B cell (primary cell): Measurements from ENCODE around the gene SHISA8. TPM values are rescaled to one million over a fixed set of nuclear protein-coding genes. Genes with fewer than 3 reads are reported as not detected.

Source experiments
- ATAC-seq: fragments of 200-7000 bp; cut with Tn5 transposase; one replicate; pipeline ENCODE4 v1.10.0; 2021; ENCODE audit warnings: low read depth, mild to moderate bottlenecking, moderate number of reproducible peaks, moderate library complexity
- CTCF ChIA-PET: fragments of 350-600 bp; sonication (Branson Sonifier 250); formaldehyde crosslinking; loops from one replicate; lab custom pipeline; 2021; ENCODE audit warnings: antibody characterized with exemption, inconsistent platforms; lab: Charles Lee
- POLR2A ChIA-PET: fragments of 350-600 bp; sonication (Branson Sonifier 250); formaldehyde crosslinking; loops from one replicate; lab custom pipeline; 2021; ENCODE audit warnings: antibody characterized with exemption; lab: Charles Lee
- DNase-seq: peaks from one replicate; pipeline ENCODE4 v3.0.0; 2013
- H2AFZ ChIP-seq: 2 replicates; pipeline ENCODE4 v1.6.1; 2012; ENCODE audit warnings: mild to moderate bottlenecking, low read depth, low read length; ENCODE audit not compliant: insufficient read depth, poor library complexity, severe bottlenecking
- H3K27ac ChIP-seq, 2 donors: 1 replicate in 1 of 2; 2 replicates in 1 of 2; pipeline ENCODE4 v1.5.1; 2012 to 2013; ENCODE audit warnings: low read length in 2 of 2, mild to moderate bottlenecking in 2 of 2, moderate library complexity in 1 of 2
- H3K27me3 ChIP-seq, 4 experiments: fragments of 200-600 bp in 1 of 4; sonication (generic) in 1 of 4; replicated peaks in 1 of 4; 1 replicate in 2 of 4; 2 replicates in 2 of 4; pipeline versions ENCODE4 v1.6.1 to v1.7.0; 2013 to 2016; ENCODE audit warnings: low read length in 3 of 4, mild to moderate bottlenecking in 2 of 4, mixed read lengths in 1 of 4, moderate library complexity in 1 of 4; ENCODE audit not compliant: insufficient read depth in 4 of 4, control insufficient read depth in 3 of 4; ENCODE audit errors: control extremely low read depth in 1 of 4
- H3K36me3 ChIP-seq, 2 experiments: replicated peaks in 1 of 2; 1 replicate in 1 of 2; 2 replicates in 1 of 2; pipeline versions ENCODE4 v1.6.1 to v1.7.1; 2013; ENCODE audit warnings: low read length in 1 of 2; ENCODE audit not compliant: insufficient read depth in 2 of 2, control insufficient read depth in 1 of 2; ENCODE audit errors: control extremely low read depth in 1 of 2, extremely low read depth in 1 of 2
- H3K4me1 ChIP-seq, 2 donors: fragments of 200-600 bp in 1 of 2; sonication (generic) in 1 of 2; 1 replicate in 1 of 2; 2 replicates in 1 of 2; pipeline versions ENCODE4 v1.5.1 to v1.6.1; 2013 to 2017; ENCODE audit warnings: low read length in 2 of 2; ENCODE audit not compliant: control insufficient read depth in 2 of 2, insufficient read depth in 2 of 2
- H3K4me2 ChIP-seq: replicated peaks from 2 replicates; pipeline ENCODE3; 2012; ENCODE audit warnings: mild to moderate bottlenecking, low read depth, low read length; ENCODE audit not compliant: poor library complexity, severe bottlenecking
- H3K4me3 ChIP-seq, 5 experiments: fragments of 200-600 bp in 1 of 5; sonication (generic) in 1 of 5; 1 replicate in 3 of 5; 2 replicates in 2 of 5; pipeline versions ENCODE4 v1.5.1 to v1.7.0; 2011 to 2016; ENCODE audit warnings: low read length in 4 of 5, mild to moderate bottlenecking in 4 of 5, low read depth in 2 of 5, control low read depth in 1 of 5, moderate library complexity in 1 of 5; ENCODE audit not compliant: insufficient read depth in 1 of 5; ENCODE audit errors: control extremely low read depth in 1 of 5, extremely low read depth in 1 of 5
- H3K79me2 ChIP-seq: fragments of 200-600 bp; sonication (generic); one replicate; pipeline ENCODE4 v1.6.0; 2016; ENCODE audit warnings: low read length; ENCODE audit not compliant: control insufficient read depth, insufficient read depth
- H3K9ac ChIP-seq: fragments of 200-600 bp; sonication (generic); 2 replicates; pipeline ENCODE4 v1.6.1; 2017; ENCODE audit warnings: mild to moderate bottlenecking, low read length, moderate library complexity
- H3K9me3 ChIP-seq, 3 donors: one replicate each; pipeline versions ENCODE4 v1.6.1 to v1.7.1; 2013; ENCODE audit warnings: low read length in 2 of 3; ENCODE audit not compliant: control insufficient read depth in 2 of 3, insufficient read depth in 1 of 3; ENCODE audit errors: control extremely low read depth in 1 of 3
- H4K20me1 ChIP-seq: 2 replicates; pipeline ENCODE4 v1.6.0; 2012; ENCODE audit warnings: mild to moderate bottlenecking, low read length; ENCODE audit not compliant: insufficient read depth, control insufficient read depth, poor library complexity, severe bottlenecking
- H3K27ac Mint-ChIP-seq: one replicate; pipeline ENCODE4 v1.8.0; 2021; ENCODE audit warnings: mixed read lengths
- H3K27me3 Mint-ChIP-seq: one replicate; pipeline ENCODE4 v1.8.0; 2021; ENCODE audit warnings: mixed read lengths
- H3K4me1 Mint-ChIP-seq: one replicate; pipeline ENCODE4 v1.8.0; 2021; ENCODE audit warnings: mixed read lengths
- H3K4me3 Mint-ChIP-seq: one replicate; pipeline ENCODE4 v1.8.0; 2021; ENCODE audit warnings: mixed read lengths
- H3K9me3 Mint-ChIP-seq: one replicate; pipeline ENCODE4 v1.8.0; 2022; ENCODE audit warnings: mixed read lengths; ENCODE audit not compliant: insufficient read depth
- CTCF ChIP-seq: fragments of 200-600 bp; IDR thresholded peaks from one replicate; pipeline ENCODE4 v1.8.0; 2022; ENCODE audit warnings: antibody characterized with exemption, mild to moderate bottlenecking
- EZH2 ChIP-seq: IDR thresholded peaks from 2 replicates; pipeline ENCODE4 v1.6.1; 2012; ENCODE audit warnings: borderline replicate concordance, low read depth, mild to moderate bottlenecking, moderate library complexity, low read length; ENCODE audit not compliant: insufficient read depth, poor library complexity, severe bottlenecking
- WGBS: methylation state at CpG from one replicate; pipeline ENCODE4 v1.1.5; 2013; ENCODE audit warnings: missing lambda C conversion rate; ENCODE audit not compliant: insufficient coverage; 5-methylcytosine and 5-hydroxymethylcytosine counted together
- intact Hi-C: fragments of 100-400 bp; cut with micrococcal nuclease; formaldehyde crosslinking; loops from one replicate; pipeline ENCODE4 v1.10.0; 2022
- polyA plus RNA-seq: library from polyadenylated mRNA; depleted of rRNA; stranded (reverse); fragments of >200 nt; gene quantifications from 2 replicates; pipeline ENCODE4 v1.2.3, GENCODE V29; 2012
- total RNA-seq, 2 donors: library from RNA; stranded (reverse); fragments of 120-200 nt in 1 of 2; gene quantifications; 1 replicate in 1 of 2; 2 replicates in 1 of 2; pipeline versions ENCODE4 v1.2.3 to v1.2.4, GENCODE V29; 2013 to 2022

Gene SHISA8
- total and polyA plus RNA-seq, 2 donors (not counting 1 experiment from before 2014, with no cell fraction given): 22.4 to 46.5 TPM

- 0% methylated on average over 1 of the region's 2 CpGs for WGBS
- ChIA-PET CTCF (interaction anchor here (0.7 to 8.5 kb wide), 5 partner anchors 13 to 240 kb away, joined by 3 to 499 read pairs (median 7); partner anchors contain the start of genes CCDC134 and TNFRSF13C), POLR2A (interaction anchor here (0.6 to 14.7 kb wide), 9 partner anchors 10 to 232 kb away, joined by 3 to 960 read pairs (median 4); partner anchors contain the start of genes CENPM, SHISA8, SREBF2 and TNFRSF13C)
- Histone ChIP-seq H3K27me3 (no peaks in the 10 kb centered on the region), H3K4me1 (peaks cover 88 to 98% of the 10 kb centered on the region in 2 donors), H3K9ac (peak overlapping the region; percentile 25), H3K27ac (peak overlapping the region; percentile 99), H3K4me2 (peak overlapping the region; percentile 61), H2AFZ (no peak overlapping the region), H3K36me3 (peaks cover 0 to 9% of the 10 kb centered on the region in 2 experiments), H3K9me3 (no peaks in the 10 kb centered on the region), H3K79me2 (peaks cover 40% of the 10 kb centered on the region), H4K20me1 (peaks cover 5% of the 10 kb centered on the region), H3K4me3 (peak overlapping the region in 1 of 5 experiments; percentile 4)
- intact Hi-C loops: loop anchor here (1.0 kb wide), 2 partner anchors 11 to 17 kb away; partner anchors contain the start of gene TNFRSF13C
- Mint-ChIP-seq H3K27ac (peak overlapping the region; percentile 99), H3K27me3 (no peaks in the 10 kb centered on the region), H3K4me1 (peaks cover 89% of the 10 kb centered on the region), H3K9me3 (no peaks in the 10 kb centered on the region), H3K4me3 (peak overlapping the region; percentile 83)
- DNase-seq (peak; percentile 64), ATAC-seq (no peak)
- TF ChIP-seq EZH2 (no peak), CTCF (no peak)
Measured at GRCh38 chr22:41936894-41937169, 22.0 kb upstream of the SHISA8 start.

GRCh38 chr22:41935509-41935908 lies 20.6 kb upstream of the SHISA8 start:
- H3K27me3 Mint-ChIP-seq: no peaks in the 10 kb centered on the region
- peak overlapping the region; percentile 99 for H3K27ac ChIP-seq
- H3K36me3 ChIP-seq: peaks cover 0 to 9% of the 10 kb centered on the region in 2 experiments
- H3K27ac Mint-ChIP-seq: peak overlapping the region; percentile 99
- ChIA-PET POLR2A (interaction anchor here (0.7 to 14.7 kb wide), 10 partner anchors 11 to 489 kb away, joined by 3 to 960 read pairs (median 6); partner anchors contain the start of genes CENPM, PMM1, SHISA8 and SNU13), CTCF (interaction anchor here (1.0 to 8.5 kb wide), 4 partner anchors 11 to 238 kb away, joined by 5 to 499 read pairs (median 8); partner anchors contain the start of genes SREBF2 and TNFRSF13C)
- H3K4me1 Mint-ChIP-seq: peaks cover 83% of the 10 kb centered on the region
- DNase-seq (peak; percentile 65), ATAC-seq (no peak)
- H3K4me1 ChIP-seq: peaks cover 90 to 99% of the 10 kb centered on the region in 2 donors
- H3K9me3 ChIP-seq: no peaks in the 10 kb centered on the region
- H3K9ac ChIP-seq: peak overlapping the region; percentile 39
- intact Hi-C loops: no loop called here
- WGBS: 84% methylated on average over 9 of the region's 9 CpGs
- no peak for TF ChIP-seq EZH2
- TF ChIP-seq CTCF: no peak
- no peaks in the 10 kb centered on the region for H3K27me3 ChIP-seq
- peak overlapping the region; percentile 83 for H3K4me3 Mint-ChIP-seq
- H3K4me2 ChIP-seq: peak overlapping the region; percentile 61
- peaks cover 5% of the 10 kb centered on the region for H4K20me1 ChIP-seq
- no peak overlapping the region for H3K4me3 ChIP-seq
- H3K79me2 ChIP-seq: peaks cover 35% of the 10 kb centered on the region
- H2AFZ ChIP-seq: no peak overlapping the region
- H3K9me3 Mint-ChIP-seq: no peaks in the 10 kb centered on the region
